Hematopoietic multipotent progenitor cell (in vitro differentiated cells): ENCODE measurements around the gene SYCP2. TPM values are rescaled to one million over a fixed set of nuclear protein-coding genes. Genes with fewer than 3 reads are reported as not detected.
A peak's percentile ranks its signal among the peaks of the same experiment; 100 is the strongest.

Experiments
- DNase-seq, 3 donors: peaks; one replicate each; pipeline ENCODE4 v3.0.0-alpha.2; 2011 to 2015; ENCODE audit warnings: low read depth in 2 of 3, low spot score in 2 of 3
- total RNA-seq: library from RNA; depleted of rRNA; stranded (reverse); fragments of >200 nt; gene quantifications from one replicate; pipeline ENCODE4 v1.2.3, GENCODE V29; 2012

SYCP2 gene
- total RNA-seq, 1 donor, result 0.27 TPM

DNA sequence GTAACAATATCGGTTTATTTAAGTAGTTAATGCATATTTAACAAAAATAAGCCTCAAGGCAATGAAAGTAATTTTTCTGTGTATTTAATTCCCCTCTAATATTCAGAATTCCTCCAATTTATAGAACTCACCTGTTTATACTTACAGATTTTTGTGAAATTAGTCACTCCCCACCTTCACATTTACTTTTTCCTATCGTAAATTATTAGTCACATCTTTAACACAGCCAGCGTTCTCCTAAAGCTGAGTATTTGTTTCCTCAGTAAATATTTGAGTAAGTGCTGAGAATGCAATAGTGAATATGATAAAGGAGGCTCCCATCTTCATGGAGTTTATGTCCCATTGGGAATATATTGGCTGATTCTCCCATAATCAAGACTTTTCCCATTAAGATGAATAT, 88.0 kb downstream of the SYCP2 start:
- DNase-seq, result no peak

DNA sequence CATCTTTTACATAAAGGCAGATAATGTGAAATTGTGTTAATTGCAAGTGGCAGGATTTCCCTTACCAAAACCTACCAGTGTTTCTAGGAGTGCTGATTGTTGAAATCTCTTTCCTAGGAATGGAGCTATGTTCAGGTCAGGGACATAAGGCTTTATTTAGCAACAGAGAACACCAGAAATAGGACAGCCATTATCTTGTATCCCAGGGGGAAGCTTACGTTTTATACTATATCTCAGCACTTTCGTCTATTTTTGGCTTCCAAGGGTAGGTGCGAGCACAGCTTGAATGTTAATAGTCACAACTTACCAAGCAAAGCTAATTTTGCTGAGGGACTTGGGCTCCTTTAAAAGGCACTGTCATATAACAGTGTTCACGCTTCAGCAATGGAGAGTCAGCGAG, 94.0 kb downstream of the SYCP2 start:
- no peak for DNase-seq

GRCh38 chr20:59837623-59838394, 95.6 kb downstream of the SYCP2 start:
- DNase-seq, result no peak

- DNase-seq, result no peak
These were observed 96.7 kb downstream of the SYCP2 start for GRCh38 chr20:59836767-59837166.

- peak in 2 of 3 donors; percentile 14 to 44 for DNase-seq
These were observed 97.7 kb downstream of the SYCP2 start for GRCh38 chr20:59835448-59836395.

- DNase-seq, result no peak
These were observed 98.4 kb downstream of the SYCP2 start for GRCh38 chr20:59835057-59835447.

GRCh38 chr20:59832406-59833363, 100.8 kb downstream of the SYCP2 start:
- no peak for DNase-seq

DNA sequence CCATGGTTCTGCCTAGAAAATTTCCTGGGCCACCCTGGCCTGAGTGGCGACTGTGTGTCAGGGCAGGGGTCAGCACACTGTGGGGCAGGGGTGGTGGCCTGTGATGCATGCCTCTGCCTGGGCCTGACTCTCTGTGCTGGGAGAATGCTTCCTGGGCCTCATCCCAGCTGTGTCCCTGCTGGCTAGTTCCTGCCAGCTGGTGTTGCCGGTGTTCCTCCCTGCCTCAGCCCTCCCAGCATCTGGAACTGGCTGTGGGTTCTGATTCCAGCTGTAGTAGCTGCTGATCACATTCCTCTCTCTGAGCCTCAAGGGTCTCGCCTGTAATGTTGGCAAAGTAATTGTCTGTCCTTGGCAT, 101.5 kb downstream of the SYCP2 start:
- DNase-seq, result no peak

GRCh38 chr20:59831024-59831915, 102.2 kb downstream of the SYCP2 start:
- DNase-seq, result no peak

- DNase-seq, result no peak
These were observed 102.8 kb downstream of the SYCP2 start for GRCh38 chr20:59830665-59831023.

- DNase-seq, result no peak
These were observed 103.4 kb downstream of the SYCP2 start for GRCh38 chr20:59829786-59830664.

DNA sequence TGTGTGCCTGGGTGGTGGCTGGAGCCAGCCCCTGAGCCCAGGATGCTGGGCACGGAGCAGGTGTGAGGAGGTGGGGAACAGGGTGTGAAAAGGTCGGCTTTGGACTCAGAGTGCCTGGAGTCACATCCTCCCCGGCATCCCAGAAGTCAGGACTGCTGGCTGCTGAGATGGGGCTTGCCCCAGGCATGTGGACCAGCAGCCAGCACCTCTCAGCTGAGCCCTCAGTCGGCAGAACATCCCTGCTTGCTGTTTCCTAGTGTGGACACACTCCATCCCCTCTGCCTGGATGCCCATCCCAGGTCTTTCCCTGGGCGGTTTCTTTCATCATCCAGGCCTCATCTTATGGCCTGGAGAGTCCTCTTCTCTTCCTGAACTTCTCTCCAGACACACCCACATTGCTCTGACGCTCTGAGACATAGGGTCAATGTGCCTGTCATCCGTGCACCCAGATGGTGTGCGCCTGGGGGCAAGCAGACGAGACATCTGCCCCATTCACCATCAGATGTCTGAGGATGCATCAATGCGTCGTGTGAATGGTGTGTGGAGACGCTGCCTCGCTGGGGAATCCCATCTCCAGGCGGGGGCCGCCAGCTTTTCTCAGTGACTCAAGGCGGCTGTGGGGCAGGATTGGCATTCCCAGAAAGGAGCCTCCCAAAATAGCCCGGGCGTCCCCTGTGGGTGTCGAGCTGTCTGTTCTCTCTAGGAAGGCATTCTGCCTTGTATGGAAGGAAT, 104.2 kb downstream of the SYCP2 start:
- no peak for DNase-seq

GRCh38 chr20:59828125-59829053, 105.0 kb downstream of the SYCP2 start:
- no peak for DNase-seq

- no peak for DNase-seq
These were observed 106.0 kb downstream of the SYCP2 start for GRCh38 chr20:59827138-59828056.

GRCh38 chr20:59825944-59826759, 107.3 kb downstream of the SYCP2 start:
- DNase-seq, result no peak
